WI38 (cell line): ENCODE results near the gene PDE4D.

Experiments
- H3K4me3 ChIP-seq: 2 replicates; pipeline ENCODE4 v1.5.1; 2011; ENCODE audit warnings: low read depth, mild to moderate bottlenecking, control low read depth, low read length
- CTCF ChIP-seq: IDR thresholded peaks from 2 replicates; pipeline ENCODE4 v1.5.1; 2012; ENCODE audit warnings: low read depth, mild to moderate bottlenecking, control low read depth, low read length

Gene PDE4D

GRCh38 chr5:59104400-59105127, 789.0 kb downstream of the PDE4D start:
- no peak for TF ChIP-seq CTCF
- H3K4me3 ChIP-seq: no peak overlapping the region

- H3K4me3 ChIP-seq: no peak overlapping the region
- TF ChIP-seq CTCF: no peak
Observed at GRCh38 chr5:59103303-59103702, 790.2 kb downstream of the PDE4D start.

GRCh38 chr5:59102437-59102836, 791.1 kb downstream of the PDE4D start:
- no peak overlapping the region for H3K4me3 ChIP-seq
- no peak for TF ChIP-seq CTCF

GRCh38 chr5:59100875-59101274, 792.7 kb downstream of the PDE4D start:
- no peak overlapping the region for H3K4me3 ChIP-seq
- TF ChIP-seq CTCF: no peak

- H3K4me3 ChIP-seq: no peak overlapping the region
- TF ChIP-seq CTCF: no peak
Observed at GRCh38 chr5:59099995-59100345, 793.6 kb downstream of the PDE4D start.

GRCh38 chr5:59099270-59099994, 794.1 kb downstream of the PDE4D start:
- H3K4me3 ChIP-seq: no peak overlapping the region
- TF ChIP-seq CTCF: no peak

- H3K4me3 ChIP-seq: no peak overlapping the region
- no peak for TF ChIP-seq CTCF
Observed at GRCh38 chr5:59098743-59099142, 794.8 kb downstream of the PDE4D start.
